Measurements from ENCODE around the gene M1AP. TPM values are rescaled to one million over a fixed set of nuclear protein-coding genes. Genes with fewer than 3 reads are reported as not detected.

M1AP gene
- total and polyA plus RNA-seq, 2 donors from 2014 or later, result 0.49 to 3.4 TPM

- TF ChIP-seq CTCF (IDR thresholded peaks at IDR 0.05; ENCODE audit: borderline replicate concordance, extremely low read depth, insufficient read depth), result no peak
- Histone ChIP-seq H3K36me3 (ENCODE audit: control insufficient read depth in 2 of 3, insufficient read depth in 3 of 3, low read length in 3 of 3) (no peaks in the 10 kb centered on the region), H3K4me1 (ENCODE audit: control insufficient read depth in 2 of 3, insufficient read depth in 2 of 3, low read depth in 1 of 3, low read length in 3 of 3) (peaks cover 0 to 4% (median 0%) of the 10 kb centered on the region in 3 donors), H3K9me3 (ENCODE audit: control insufficient read depth in 2 of 3, insufficient read depth in 1 of 3, low read length in 3 of 3) (no peaks in the 10 kb centered on the region), H3K9ac (ENCODE audit: low read length in 3 of 3) (no peak overlapping the region), H3K27me3 (ENCODE audit: control insufficient read depth, insufficient read depth, low read length) (no peaks in the 10 kb centered on the region), H3K4me3 (ENCODE audit: low read length in 3 of 3) (no peak overlapping the region), H3K27ac (ENCODE audit: low read depth in 2 of 2, low read length in 2 of 2) (no peak overlapping the region)
- intact Hi-C loops (cut with DNase I), result no loop called here
- DNase-seq, result no peak
- FAIRE-seq, result no peak
These were observed 10.4 kb upstream of the M1AP start for GRCh38 chr2:74658516-74658915.

- no peak overlapping the region for H3K27ac ChIP-seq (ENCODE audit: low read depth in 2 of 2, low read length in 2 of 2)
- no peaks in the 10 kb centered on the region for H3K36me3 ChIP-seq (ENCODE audit: control insufficient read depth in 2 of 3, insufficient read depth in 3 of 3, low read length in 3 of 3)
- intact Hi-C loops (cut with DNase I), result no loop called here
- FAIRE-seq, result no peak
- H3K9ac ChIP-seq (ENCODE audit: low read length in 3 of 3), result no peak overlapping the region
- peaks cover 0 to 4% (median 0%) of the 10 kb centered on the region in 3 donors for H3K4me1 ChIP-seq (ENCODE audit: control insufficient read depth in 2 of 3, insufficient read depth in 2 of 3, low read depth in 1 of 3, low read length in 3 of 3)
- TF ChIP-seq CTCF (IDR thresholded peaks at IDR 0.05; ENCODE audit: borderline replicate concordance, extremely low read depth, insufficient read depth), result no peak
- H3K9me3 ChIP-seq (ENCODE audit: control insufficient read depth in 2 of 3, insufficient read depth in 1 of 3, low read length in 3 of 3), result no peaks in the 10 kb centered on the region
- H3K27me3 ChIP-seq (ENCODE audit: control insufficient read depth, insufficient read depth, low read length), result no peaks in the 10 kb centered on the region
- H3K4me3 ChIP-seq (ENCODE audit: low read length in 3 of 3), result no peak overlapping the region
- DNase-seq, result no peak
These were observed 7.4 kb upstream of the M1AP start for GRCh38 chr2:74655579-74655978.

- Histone ChIP-seq H3K4me3 (ENCODE audit: low read length in 3 of 3) (peak within 1 kb of the TSS; percentile 64 to 83 (median 82)), H3K27ac (ENCODE audit: low read depth in 2 of 2, low read length in 2 of 2) (no peak within 1 kb of the TSS), H3K4me1 (ENCODE audit: control insufficient read depth in 2 of 3, insufficient read depth in 2 of 3, low read depth in 1 of 3, low read length in 3 of 3) (peaks cover 0 to 4% (median 0%) of the 10 kb centered on the region in 3 donors), H3K9me3 (ENCODE audit: control insufficient read depth in 2 of 3, insufficient read depth in 1 of 3, low read length in 3 of 3) (no peaks in the 10 kb centered on the region), H3K36me3 (ENCODE audit: control insufficient read depth in 2 of 3, insufficient read depth in 3 of 3, low read length in 3 of 3) (no peaks in the 10 kb centered on the region), H3K27me3 (ENCODE audit: control insufficient read depth, insufficient read depth, low read length) (no peaks in the 10 kb centered on the region), H3K9ac (ENCODE audit: low read length in 3 of 3) (peak within 1 kb of the TSS; percentile 37 to 72 (median 47))
- intact Hi-C loops (cut with DNase I), result no loop called here
- peak; percentile 98 to 99 (median 98) for DNase-seq
- peak; percentile 85 for FAIRE-seq
- no peak for TF ChIP-seq CTCF (IDR thresholded peaks at IDR 0.05; ENCODE audit: borderline replicate concordance, extremely low read depth, insufficient read depth)
These were observed 6.1 kb upstream of the M1AP start, which contains the start of gene SEMA4F for GRCh38 chr2:74653985-74654882. TSS of gene SEMA4F (plus strand) at chr2:74654247. CDS start at chr2:74654377, 130 bp downstream.

All from kidney (tissue), 14 donors.